Aorta (tissue), 5 donors: ENCODE data around the gene SLC49A3. TPM values are rescaled to one million over a fixed set of nuclear protein-coding genes. Genes with fewer than 3 reads are reported as not detected.
"Not testable (repeated sequence)": the region's sequence is repeated elsewhere in the genome, so short reads cannot be mapped to it uniquely, and the experiment has no call there.

Source experiments
- ATAC-seq: fragments of 200-7000 bp; cut with Tn5 transposase; one replicate; pipeline ENCODE4 v1.9.1; 2022; ENCODE audit warnings: moderate library complexity; ENCODE audit not compliant: low FRiP score
- DNase-seq, 2 donors: peaks; one replicate each; pipeline ENCODE4 v3.0.0-alpha.2; 2020
- H3K27ac ChIP-seq, 2 donors: one replicate each; pipeline ENCODE4 v1.5.1; 2013; ENCODE audit warnings: low read length in 2 of 2, mild to moderate bottlenecking in 2 of 2, moderate library complexity in 2 of 2, control low read depth in 1 of 2, inconsistent platforms in 1 of 2, low read depth in 1 of 2
- H3K27me3 ChIP-seq, 2 donors: one replicate each; pipeline ENCODE4 v1.6.1; 2013; ENCODE audit warnings: control low read depth in 1 of 2, low read length in 1 of 2, mild to moderate bottlenecking in 1 of 2, moderate library complexity in 1 of 2; ENCODE audit not compliant: insufficient read depth in 2 of 2, control insufficient read depth in 1 of 2
- H3K36me3 ChIP-seq, 2 donors: one replicate each; pipeline ENCODE4 v1.6.1; 2013; ENCODE audit warnings: control low read depth in 1 of 2, low read length in 1 of 2, mild to moderate bottlenecking in 1 of 2; ENCODE audit not compliant: insufficient read depth in 2 of 2, control insufficient read depth in 1 of 2
- H3K4me1 ChIP-seq, 2 donors: one replicate each; pipeline ENCODE4 v1.6.1; 2013; ENCODE audit warnings: low read length in 2 of 2, control low read depth in 1 of 2, mild to moderate bottlenecking in 1 of 2, moderate library complexity in 1 of 2; ENCODE audit not compliant: insufficient read depth in 2 of 2, control insufficient read depth in 1 of 2
- H3K4me3 ChIP-seq, 2 donors: one replicate each; pipeline ENCODE4 v1.5.1; 2013; ENCODE audit warnings: low read length in 2 of 2, control low read depth in 1 of 2, mild to moderate bottlenecking in 1 of 2
- H3K9me3 ChIP-seq: one replicate; pipeline ENCODE4 v1.6.1; 2013; ENCODE audit warnings: mild to moderate bottlenecking, low read length; ENCODE audit not compliant: control insufficient read depth
- WGBS, 2 donors: extraction: QIAGEN DNeasy Blood & Tissue Kit; methylation state at CpG; one replicate each; pipeline ENCODE4 v1.1.7; 2013; 5-methylcytosine and 5-hydroxymethylcytosine counted together
- intact Hi-C, 2 donors: fragments of 100-400 bp; cut with DNase I; formaldehyde crosslinking; loops; one replicate each; pipeline versions ENCODE4 v1.14.2 to v1.15.0; 2022
- polyA plus RNA-seq, 2 donors: library from polyadenylated mRNA; stranded (reverse); fragments of 200-250 nt; gene quantifications; one replicate each; pipeline ENCODE4 v1.2.3, GENCODE V29; 2013
- total RNA-seq, 2 donors: library from RNA; stranded (reverse); fragmentation: NEBNext Ultra II Directional; extraction: Animal tissue kit (Norgen Biotek cat#: 25700); gene quantifications; one replicate each; pipeline ENCODE4 v1.2.1, GENCODE V29; 2021
- donor health status: healthy with polysubstance abuse.
- donor health status: Bipolar disorder and iron deficiency.
- donor health status: DM: no; HTN: no; CAD: no.
- donor health status: DM: no; HTN: no; CAD: no.
- donor health status: DM: yes; HTN: yes; CAD: no.

Gene SLC49A3
- total and polyA plus RNA-seq, 4 donors = 3.0 to 22.9 (median 15.4) TPM

DNA sequence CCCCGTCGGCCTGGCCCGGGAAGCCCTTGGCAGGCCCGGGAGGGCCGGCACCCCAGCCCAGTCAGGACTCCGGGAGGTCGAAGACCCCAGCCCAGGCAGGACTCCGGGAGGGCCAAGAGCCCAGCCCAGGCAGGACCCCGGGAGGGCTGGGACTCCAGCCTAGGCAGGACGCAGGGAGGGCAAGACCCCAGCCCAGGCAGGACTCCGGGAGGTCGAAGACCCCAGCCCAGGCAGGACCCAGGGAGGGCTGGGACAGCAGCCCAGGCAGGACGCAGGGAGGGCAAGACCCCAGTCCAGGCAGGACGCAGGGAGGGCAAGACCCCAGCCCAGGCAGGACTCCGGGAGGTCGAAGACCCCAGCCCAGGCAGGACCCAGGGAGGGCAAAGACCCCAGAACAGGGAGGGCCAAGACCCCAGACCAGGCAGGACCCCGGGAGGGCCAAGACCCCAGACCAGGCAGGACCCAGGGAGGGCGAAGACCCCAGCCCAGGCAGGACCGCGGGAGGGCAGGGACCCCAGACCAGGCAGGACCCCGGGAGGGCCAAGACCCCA, 17.2 kb upstream of the SLC49A3 start:
- not testable (repeated sequence) for H3K4me1 ChIP-seq, DNase-seq
- WGBS, 2 donors = 2 to 4% methylated on average over 21 of the region's 21 CpGs

GRCh38 chr4:705278-706082, 16.5 kb upstream of the SLC49A3 start, which contains the start of gene PCGF3:
PCGF3 (plus strand) TSS chr4:705832; CDS start chr4:733681, 27,849 bp downstream.
- no peaks in the 10 kb centered on the region for H3K4me1 ChIP-seq
- H3K36me3 ChIP-seq = no peaks in the 10 kb centered on the region
- DNase-seq (peak; percentile 98 to 100), ATAC-seq (peak; percentile 97)
- no peaks in the 10 kb centered on the region for H3K9me3 ChIP-seq
- H3K4me3 ChIP-seq = peak within 1 kb of the TSS; percentile 74 to 86
- no peaks in the 10 kb centered on the region for H3K27me3 ChIP-seq
- WGBS, 2 donors = 2 to 3% methylated on average over 77 to 82 of the region's 82 CpGs
- H3K27ac ChIP-seq = no peak within 1 kb of the TSS
- intact Hi-C loops = loop anchor here in 1 of 2 donors (10.0 kb wide), 1 partner anchor 79 kb away; no protein-coding TSS in a partner anchor

More for the DNA sequence above, 17.2 kb upstream of the SLC49A3 start:
- not testable (repeated sequence) for H3K9me3 ChIP-seq, ATAC-seq, H3K27ac ChIP-seq, H3K36me3 ChIP-seq, H3K27me3 ChIP-seq
- peak overlapping the region; percentile 74 to 86 for H3K4me3 ChIP-seq
- intact Hi-C loops = loop anchor here in 1 of 2 donors (10.0 kb wide), 1 partner anchor 79 kb away; no protein-coding TSS in a partner anchor

DNA sequence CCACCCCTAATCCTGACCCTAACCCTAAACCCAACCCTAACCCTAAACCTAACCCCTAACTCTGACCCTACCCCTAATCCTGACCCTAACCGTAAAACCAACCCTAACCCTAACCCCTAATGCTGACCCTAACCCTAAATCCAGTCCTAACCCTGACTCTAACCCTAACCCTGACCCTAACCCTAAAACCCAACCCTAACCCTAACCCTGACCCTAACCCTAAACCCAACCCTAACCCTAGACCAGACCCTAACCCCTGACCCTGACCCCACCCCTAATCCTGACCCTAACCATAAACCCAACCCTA, 16.0 kb upstream of the SLC49A3 start:
- no peak overlapping the region for H3K4me3 ChIP-seq
- intact Hi-C loops = loop anchor here in 1 of 2 donors (10.0 kb wide), 1 partner anchor 80 kb away; no protein-coding TSS in a partner anchor
- H3K4me1 ChIP-seq = no peaks in the 10 kb centered on the region
- no peaks in the 10 kb centered on the region for H3K27me3 ChIP-seq
- ATAC-seq (no peak), DNase-seq (no peak)
- no peaks in the 10 kb centered on the region for H3K9me3 ChIP-seq
- no peak overlapping the region for H3K27ac ChIP-seq
- no peaks in the 10 kb centered on the region for H3K36me3 ChIP-seq
- WGBS, 2 donors = 95 to 100% methylated on average over 1 of the region's 1 CpG

DNA sequence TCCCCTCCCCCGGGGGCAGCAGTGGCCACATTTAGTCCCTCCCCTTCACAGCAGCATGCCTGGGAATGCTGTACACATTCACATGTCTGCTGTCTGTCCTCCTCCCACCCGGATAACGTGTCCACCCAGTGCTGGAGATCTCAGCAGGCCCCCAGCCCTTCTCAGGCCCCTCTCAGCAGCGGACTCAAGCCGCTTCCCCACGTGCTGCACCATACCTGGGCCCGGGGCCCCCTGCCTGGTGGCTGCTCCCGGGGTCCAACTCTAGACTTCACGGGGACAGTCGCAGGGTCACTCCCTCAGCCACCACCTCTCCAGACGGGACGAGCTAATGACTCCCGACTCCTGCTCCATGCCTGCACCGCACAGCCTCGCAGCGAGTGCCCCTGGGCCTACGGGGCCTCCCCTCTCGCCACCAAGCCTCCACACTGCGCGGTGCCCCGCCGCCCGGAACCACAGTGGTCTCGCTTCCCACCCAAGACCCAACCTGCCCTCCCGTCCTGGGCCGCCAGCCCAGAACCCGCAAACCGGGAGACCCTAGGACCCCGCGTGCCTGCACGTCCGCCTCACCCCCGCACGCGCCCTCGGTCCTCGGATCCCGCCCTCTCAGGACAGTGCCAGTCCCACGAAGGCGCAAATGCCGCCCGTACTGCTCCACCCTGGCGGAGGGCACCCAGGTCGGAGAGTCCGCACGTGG, 15.4 kb upstream of the SLC49A3 start:
- H3K27ac ChIP-seq = no peak overlapping the region
- DNase-seq = peak in 1 of 2 donors; percentile 76
- intact Hi-C loops = loop anchor here in 1 of 2 donors (10.0 kb wide), 1 partner anchor 80 kb away; no protein-coding TSS in a partner anchor
- no peak overlapping the region for H3K4me3 ChIP-seq
- no peaks in the 10 kb centered on the region for H3K4me1 ChIP-seq
- no peaks in the 10 kb centered on the region for H3K36me3 ChIP-seq
- H3K9me3 ChIP-seq = no peaks in the 10 kb centered on the region
- ATAC-seq = no peak
- 92 to 93% methylated on average over 45 to 46 of the region's 46 CpGs for WGBS, 2 donors
- no peaks in the 10 kb centered on the region for H3K27me3 ChIP-seq

DNA sequence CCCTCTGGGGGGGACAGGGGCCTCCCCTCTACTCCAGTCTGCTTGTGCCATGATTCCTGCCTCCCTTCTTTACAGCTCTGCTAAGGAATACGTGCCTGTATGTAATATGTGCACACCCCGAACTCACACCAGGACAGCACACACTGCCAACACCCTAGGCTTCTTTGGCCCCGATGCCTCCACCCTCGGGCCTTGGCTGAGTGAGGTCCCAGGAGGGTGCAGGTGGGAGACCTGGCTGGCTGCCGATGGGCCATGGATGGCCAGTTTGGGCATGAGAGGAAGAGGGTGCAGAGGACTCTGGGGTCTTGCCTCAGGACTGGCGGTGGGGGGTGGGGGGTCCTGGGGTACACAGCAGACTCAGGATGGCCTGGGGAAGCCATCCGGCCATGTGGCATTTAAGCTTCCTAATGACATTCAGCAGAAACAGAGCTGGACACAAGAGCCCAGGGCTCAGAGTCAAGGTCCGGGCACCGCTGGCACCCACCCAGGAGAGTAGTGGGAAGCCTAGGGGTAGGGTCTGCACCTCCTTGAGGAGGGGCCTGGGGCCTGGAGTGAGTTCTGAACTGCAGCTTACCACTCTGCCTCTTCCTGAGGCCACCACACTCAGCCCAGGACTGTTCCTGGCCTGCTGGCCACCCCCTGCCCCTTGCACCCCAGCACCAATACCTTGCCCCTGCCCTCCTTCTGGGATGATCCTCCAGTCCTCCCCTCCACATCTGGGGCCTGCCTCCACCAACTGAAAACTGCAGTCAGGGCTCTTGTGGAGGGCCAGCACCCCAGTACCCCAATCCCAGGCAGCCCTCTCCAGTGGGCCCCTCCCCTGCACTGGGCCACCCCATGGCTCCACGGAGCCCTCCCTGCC, 14.6 kb upstream of the SLC49A3 start:
- Histone ChIP-seq H3K27ac (no peak overlapping the region), H3K4me3 (no peak overlapping the region), H3K36me3 (no peaks in the 10 kb centered on the region), H3K9me3 (no peaks in the 10 kb centered on the region), H3K4me1 (no peaks in the 10 kb centered on the region), H3K27me3 (no peaks in the 10 kb centered on the region)
- intact Hi-C loops = loop anchor here in 1 of 2 donors (10.0 kb wide), 1 partner anchor 81 kb away; no protein-coding TSS in a partner anchor
- ATAC-seq = no peak
- DNase-seq = no peak
- WGBS, 2 donors = 78 to 82% methylated on average over 10 of the region's 10 CpGs

DNA sequence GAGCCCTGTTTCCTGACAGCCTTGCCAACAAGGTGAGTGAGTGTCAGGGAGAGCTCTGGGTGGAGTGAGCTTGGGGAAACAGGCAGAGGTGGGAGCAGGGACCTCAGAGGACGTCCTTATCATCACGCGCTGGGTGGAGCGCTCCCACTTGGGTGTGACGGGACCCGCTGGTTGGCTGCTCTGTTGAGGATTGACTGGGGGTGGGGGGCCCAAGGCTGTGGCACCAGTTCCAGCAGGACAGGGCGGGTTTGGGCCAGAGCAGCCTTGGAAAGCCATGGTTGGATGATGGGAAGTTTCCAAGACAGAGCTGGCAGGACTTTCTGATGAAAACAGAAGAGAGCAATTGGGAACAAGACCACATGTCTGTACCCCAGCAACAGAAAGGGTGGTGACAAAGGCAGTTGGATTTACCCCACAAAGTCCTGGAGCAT, 13.7 kb upstream of the SLC49A3 start:
- Histone ChIP-seq H3K4me1 (no peaks in the 10 kb centered on the region), H3K27ac (no peak overlapping the region), H3K27me3 (no peaks in the 10 kb centered on the region), H3K9me3 (no peaks in the 10 kb centered on the region), H3K36me3 (no peaks in the 10 kb centered on the region), H3K4me3 (no peak overlapping the region)
- intact Hi-C loops = loop anchor here in 1 of 2 donors (10.0 kb wide), 1 partner anchor 82 kb away; no protein-coding TSS in a partner anchor
- ATAC-seq (no peak), DNase-seq (no peak)
- WGBS, 2 donors = 81 to 83% methylated on average over 7 of the region's 7 CpGs

DNA sequence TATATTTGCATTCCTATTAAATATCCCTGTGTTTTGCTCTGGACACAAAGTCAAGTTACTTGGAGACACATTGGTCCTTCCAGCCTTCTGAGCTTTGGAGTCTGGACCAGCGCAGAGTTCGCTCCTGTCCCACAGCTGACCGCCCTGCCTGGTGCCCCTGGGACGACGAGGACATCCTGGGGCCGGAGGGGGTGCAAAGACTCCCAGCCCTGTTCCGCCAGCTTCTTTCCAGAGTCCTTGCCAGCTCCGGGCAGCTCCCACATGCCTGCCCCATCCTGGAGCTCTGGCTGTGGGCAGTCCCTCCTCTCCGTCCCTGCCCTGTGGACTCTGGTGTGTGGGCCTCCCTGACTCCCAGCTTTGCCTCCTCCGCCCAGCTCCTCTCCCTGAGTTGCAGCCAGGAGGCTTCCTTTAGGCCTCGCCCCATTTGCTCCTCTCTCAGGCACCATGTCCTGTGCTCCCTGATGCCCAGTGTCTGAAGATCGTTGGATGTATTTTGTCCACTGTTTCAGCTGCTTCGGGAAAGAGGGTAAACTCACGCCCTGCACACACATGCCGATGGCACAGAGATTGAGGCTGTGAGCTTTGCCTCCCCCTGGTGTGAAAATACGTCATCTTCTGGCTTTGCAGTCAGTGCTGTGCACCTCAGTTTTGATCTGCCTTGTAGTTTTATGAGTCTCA, 11.8 kb upstream of the SLC49A3 start:
- WGBS, 2 donors = 65 to 70% methylated on average over 16 of the region's 16 CpGs
- no peak for DNase-seq
- intact Hi-C loops = loop anchor here in 1 of 2 donors (10.0 kb wide), 1 partner anchor 84 kb away; no protein-coding TSS in a partner anchor

More for the DNA sequence above, 11.8 kb upstream of the SLC49A3 start:
- H3K4me3 ChIP-seq = no peak overlapping the region
- no peaks in the 10 kb centered on the region for H3K36me3 ChIP-seq
- no peak overlapping the region for H3K27ac ChIP-seq
- no peaks in the 10 kb centered on the region for H3K27me3 ChIP-seq
- H3K4me1 ChIP-seq = no peaks in the 10 kb centered on the region
- no peak for ATAC-seq
- no peaks in the 10 kb centered on the region for H3K9me3 ChIP-seq
